ENCODE data around the gene C2.

The C2 gene

DNA sequence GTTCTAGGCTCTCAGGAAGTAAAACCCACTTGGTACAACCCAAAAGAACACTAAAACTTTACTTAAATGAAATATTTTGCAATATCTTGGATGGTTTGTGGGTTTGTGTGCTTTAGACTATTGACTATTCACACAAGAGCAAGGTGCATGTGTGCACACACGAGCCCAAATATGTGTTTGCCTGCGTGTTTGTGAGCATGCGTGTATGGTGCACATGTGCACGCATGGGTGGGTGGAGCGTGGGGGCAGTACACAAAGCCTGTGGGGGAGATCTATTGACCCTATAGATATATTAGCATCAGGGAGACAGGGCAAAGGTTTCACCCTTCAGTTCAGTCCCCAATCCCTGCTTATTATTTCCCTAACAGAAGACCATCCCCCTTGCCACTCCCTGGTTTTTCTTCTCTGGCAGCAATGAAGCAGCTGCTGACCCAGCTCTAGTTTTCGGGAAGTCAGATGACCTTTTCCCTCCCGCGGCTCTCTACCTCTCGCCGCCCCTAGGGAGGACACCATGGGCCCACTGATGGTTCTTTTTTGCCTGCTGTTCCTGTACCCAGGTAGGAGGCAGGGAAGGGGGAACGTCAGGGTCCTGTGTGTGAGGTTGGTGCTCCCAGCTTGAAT lies at the start of gene C2:
Gene C2, plus strand, starts transcription at position 476 of the 621 bp plus-strand sequence. Its CDS starts 36 bp downstream, at position 512.
- DNase-seq, result no peak

DNA sequence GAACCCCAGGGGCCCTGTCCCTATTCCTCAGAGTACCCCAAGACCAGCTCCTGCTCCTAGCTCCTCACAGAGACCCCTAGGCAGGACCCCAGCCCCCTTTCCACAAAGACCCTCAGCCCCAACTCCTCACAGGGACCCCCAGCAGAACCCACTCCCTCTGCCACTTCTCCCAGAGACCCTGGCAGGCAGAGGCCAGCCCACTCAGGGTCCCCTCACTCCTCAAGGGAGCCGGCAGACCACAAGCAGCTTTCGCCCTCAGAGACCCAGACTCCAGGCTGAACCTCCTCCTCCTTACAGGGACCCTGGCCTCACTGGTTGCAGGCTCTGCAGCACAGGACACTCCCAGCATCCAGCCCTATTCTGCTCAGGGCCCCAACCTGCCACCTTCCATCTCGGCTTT lies 49.3 kb upstream of the C2 start:
- DNase-seq, result no peak

DNA sequence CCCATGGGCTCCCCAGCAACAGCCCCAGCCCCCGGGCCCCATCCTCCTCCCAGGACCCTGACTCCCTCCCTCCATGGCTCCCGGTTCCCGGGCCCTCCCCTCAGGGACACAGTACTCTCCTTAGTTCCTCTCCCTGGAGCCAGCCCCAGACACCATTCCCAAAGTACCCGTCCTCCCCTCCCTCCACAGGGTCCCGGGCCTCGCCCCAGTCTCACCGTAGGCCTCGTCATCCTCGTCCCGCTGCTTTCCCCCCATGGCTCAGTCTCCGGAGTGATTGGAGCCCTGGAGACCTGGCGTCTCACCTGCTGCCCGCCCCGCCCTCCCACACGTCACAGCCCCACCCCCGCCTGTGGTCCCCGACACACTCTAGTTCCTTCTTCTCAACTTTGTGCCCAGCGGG lies 48.8 kb upstream of the C2 start, which contains the start of gene SLC44A4:
Gene SLC44A4, minus strand, starts transcription at position 272 of the 400 bp plus-strand sequence. Its CDS starts 17 bp downstream, at position 255.
- DNase-seq, result no peak

DNA sequence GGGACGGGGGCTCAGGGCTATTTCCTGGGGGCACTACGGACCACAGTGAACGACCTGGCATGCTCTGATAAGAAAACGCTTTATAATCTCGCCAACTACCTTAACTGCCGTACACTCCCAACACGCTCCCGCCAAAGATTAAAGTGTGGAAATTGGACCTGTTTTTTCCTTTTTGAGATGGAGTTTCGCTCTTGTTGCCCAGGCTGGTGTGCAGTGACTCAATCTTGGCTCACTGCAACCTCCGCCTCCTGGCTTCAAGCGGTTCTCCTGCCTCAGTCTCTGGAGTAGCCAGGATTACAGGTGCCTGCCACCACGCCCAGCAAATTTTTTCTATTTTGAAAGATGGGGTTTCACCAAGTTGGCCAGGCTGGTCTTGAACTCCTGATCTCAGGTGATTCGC lies 48.4 kb upstream of the C2 start:
- no peak for DNase-seq

DNA sequence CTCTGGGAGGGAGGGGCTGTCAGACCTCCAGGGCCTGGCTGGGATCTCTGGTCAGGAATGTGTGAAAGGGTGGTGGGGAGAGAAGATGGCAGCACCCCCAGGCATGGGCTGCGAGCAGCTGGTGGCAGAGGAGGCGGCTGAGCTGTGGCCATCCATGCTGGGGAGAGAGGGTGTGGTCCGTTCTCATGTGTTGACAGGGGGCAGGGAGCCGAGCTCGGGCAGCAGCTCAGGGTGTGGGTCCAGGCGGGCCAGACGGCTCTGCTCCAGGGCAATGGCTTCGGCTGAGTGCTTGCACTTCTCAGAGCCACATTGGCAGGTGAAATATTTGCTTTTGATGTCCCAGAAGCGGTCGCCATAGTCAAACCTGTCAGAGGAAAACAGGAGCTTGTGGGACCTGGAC lies 47.6 kb upstream of the C2 start:
- no peak for DNase-seq

DNA sequence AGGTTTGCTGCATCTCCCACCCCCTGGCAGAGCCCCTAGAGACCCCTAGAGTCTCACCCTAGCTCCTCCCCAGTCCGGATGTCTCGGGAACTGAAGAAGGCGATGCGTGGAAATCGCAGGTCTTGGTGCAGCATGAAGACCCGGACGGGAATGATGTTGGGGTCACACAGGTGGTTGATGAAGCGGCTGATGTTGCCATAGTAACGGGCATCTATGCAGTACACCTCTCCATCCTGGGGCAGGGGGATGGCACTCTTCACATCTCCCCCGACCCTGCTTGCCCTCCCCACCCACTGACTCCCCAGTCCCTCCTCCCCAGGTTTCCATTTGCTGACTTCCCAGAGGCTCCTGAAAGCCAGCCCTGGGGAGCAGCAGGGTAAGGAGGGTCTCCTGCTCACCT lies 46.9 kb upstream of the C2 start:
- no peak for DNase-seq

DNA sequence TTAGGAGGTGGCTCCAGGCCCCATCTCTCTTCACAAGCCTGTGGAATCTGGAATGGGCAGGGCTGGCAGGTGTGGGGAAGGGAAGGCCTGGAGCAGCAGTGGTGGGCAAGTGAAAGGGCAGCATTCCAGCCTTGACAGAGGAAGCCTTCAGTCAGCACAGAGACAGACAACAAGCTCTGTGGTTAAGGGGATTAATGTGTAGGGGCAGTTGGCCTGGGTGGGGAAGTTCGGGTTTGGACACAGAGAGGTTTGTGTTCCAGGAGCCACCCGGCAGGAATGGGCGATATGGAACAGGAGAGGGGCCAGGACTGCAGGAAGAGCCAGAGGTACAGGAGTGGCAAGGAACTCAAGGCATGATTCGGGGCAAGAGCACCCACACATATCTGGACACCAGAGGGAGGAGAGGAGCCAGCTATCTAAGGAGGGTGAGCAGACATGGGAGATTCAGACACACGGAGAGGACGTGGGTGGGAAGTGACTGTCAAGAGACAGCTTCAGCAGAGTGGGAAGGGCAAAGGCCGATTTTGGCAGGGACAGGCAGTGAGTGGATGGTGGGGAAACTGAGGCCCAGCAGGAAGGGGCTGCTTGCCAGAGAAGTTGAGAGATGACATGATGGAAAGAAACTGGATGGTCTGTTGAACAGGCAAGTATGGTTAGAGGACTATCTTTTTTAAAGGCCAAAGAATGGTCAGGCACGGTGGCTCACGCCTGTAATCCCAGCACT lies 46.2 kb upstream of the C2 start:
- no peak for DNase-seq

DNA sequence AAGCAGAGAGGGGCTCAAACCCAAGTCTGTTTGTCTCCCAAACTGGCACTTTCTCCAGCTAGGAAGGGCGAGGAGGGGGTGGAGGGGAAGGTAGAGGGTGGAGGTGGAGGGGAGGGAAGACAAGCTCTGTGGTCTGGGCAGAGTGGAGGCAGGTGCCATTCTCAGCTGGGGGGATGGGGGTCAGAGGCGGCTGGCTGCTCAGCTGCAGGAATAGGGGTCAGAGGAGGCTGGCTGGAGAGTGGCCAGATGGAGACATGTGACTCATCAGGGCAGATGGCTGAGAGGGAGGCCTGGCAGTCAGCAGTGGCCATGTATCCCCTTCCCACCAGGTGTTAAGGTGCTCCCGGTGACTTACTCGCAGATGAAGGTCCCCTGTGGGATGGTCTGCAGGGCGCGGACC lies 45.2 kb upstream of the C2 start:
- no peak for DNase-seq

DNA sequence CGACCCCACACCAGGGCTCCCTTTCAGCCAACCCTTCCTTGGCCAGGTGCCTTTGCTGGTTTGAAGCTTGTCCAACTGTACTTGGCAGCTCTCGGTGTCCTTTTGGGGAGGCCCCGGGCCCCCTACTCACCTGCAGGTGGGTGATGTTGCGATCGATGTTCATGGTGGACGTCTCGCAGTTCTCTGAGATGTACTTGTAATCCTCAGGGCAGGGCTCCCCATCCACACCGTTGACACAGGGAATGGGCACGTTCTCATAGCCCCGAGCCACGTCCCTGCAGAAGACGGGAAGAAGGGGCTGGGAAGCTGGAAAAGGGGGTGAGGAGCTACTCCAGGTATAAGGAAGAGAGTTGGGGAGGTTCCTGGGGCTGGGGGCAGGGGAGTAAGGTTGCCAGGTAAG lies 43.8 kb upstream of the C2 start:
- DNase-seq, result no peak

DNA sequence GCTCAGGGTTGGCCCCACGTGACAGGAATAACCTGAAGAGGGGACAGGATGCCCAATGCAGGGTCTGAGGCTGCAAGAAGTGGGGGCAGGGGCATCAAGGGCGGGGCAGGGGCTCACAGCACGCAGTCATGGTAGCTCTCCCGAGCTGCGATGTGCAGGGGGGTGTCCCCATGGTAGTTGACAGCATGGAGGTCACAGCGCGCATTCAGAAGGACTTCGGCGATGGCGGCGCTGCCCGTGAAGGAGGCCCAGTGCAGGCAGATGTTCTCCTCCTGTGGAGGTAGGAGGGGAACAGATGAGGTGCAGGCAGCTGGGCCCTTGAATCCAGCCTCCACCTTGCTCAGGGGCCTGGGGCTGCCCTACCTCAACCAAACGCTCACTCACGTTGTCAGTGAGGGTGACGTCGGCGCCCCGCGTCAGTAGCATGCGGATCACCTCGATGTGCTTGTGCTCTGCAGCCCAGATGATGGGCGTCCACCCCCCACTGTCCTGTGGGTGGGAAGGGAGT lies 42.9 kb upstream of the C2 start:
- no peak for DNase-seq

DNA sequence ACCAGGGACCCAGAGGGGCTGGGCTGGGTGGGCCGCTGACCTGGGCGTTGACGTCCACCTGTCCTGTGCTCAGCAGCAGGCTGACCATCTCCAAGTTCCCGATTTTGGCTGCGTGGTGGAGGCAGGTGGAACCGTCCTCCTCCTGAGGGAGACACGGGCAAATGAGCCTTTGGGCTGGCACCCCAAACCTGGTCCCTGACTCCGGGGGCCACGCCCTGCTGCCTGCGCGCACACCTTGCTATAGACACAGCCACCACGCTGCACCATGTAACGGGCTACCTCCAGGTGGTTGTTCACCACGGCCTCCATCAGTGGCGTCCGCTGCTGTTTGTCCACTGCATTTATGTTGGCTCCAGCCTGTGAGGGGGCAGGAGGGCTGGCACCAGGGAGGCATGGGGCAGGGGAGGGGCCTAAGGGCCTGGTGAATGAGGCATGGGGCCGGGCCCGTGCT lies 41.0 kb upstream of the C2 start:
- no peak for DNase-seq

DNA sequence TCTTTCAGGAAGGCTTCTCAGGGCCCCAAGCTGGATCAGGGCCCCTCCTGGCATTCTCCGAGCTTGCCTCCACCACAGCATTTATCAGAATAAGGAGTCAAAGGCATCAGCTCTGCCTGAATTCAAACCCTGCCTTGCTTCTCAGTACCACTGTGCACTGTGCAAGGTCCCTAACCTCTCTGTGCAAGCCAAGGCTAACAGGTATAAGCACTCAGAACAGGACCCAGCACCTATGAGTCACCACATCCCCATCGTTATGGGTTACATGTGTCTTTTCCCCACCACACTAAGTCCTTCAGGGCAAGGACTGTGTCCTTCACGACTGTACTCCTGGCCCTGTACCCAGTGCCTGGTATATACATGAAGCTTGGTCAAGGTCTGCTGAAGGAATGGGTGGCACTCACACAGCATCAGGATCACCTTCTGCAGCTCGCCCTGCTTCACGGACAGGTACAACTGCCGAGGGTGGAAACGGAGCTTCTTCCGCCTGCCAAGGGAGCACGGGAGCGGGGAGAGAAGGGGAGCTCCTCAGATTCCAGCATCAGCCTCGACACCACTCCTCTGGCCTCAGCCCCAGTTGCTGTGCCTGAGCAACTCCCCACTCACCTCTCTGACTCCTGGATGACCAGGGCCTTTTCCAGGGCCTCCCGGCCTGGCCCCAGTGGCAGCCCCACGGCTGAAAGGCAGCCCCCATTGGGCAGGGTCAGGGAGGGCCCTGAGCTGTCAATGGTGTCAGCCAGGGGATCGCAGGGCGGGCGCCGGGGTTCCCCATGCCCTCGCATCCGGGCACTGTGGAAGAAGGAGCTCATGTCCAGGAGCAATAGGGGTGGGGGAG lies 40.1 kb upstream of the C2 start:
- DNase-seq, result no peak

DNA sequence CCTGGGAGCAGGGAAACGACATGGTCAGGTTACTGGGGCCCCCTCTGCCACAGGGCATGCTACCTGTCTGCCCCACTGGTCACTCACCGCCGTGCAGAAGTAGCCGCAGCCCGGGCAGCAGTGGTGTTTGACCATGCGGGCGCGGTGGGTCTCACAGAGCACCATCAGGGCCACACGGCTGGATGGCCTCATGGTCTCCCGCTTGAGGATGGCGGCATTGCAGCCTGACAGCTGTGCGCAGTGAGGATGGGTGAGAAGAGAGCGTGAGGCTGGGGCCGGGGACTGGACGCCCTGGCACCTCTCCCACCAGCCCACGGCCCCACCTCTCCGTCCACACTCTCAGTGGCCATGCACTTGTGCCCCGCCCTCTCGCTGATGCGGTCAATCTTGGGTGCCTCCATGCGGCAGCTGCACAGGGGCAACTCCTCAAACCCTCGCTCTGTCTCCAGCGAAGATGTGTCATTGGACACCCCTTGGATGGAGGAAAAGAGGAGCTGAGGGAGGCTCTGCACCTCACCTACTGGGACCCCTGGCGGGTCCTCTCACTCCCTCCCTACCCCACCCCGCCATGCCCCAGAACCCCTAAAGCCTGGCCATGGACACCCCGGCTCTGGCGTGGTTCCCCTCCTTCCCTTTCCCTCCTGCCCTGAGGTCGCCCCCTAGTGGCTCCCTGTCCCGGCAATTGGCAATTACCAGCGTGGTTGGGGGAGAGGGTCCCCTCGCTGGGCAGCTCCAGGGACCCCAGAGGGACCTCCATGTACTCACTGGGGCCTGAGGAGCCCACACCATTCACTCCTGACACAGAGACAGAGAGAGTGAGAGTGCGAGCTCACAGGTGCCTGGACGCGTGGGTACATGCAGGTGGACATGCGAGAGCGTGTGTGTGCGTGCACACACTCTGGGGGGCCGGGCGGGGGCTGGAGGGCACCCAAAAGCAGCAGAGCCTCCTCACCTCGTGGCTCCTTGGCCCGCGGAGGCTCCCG lies 39.0 kb upstream of the C2 start:
- DNase-seq, result peak; percentile 54

DNA sequence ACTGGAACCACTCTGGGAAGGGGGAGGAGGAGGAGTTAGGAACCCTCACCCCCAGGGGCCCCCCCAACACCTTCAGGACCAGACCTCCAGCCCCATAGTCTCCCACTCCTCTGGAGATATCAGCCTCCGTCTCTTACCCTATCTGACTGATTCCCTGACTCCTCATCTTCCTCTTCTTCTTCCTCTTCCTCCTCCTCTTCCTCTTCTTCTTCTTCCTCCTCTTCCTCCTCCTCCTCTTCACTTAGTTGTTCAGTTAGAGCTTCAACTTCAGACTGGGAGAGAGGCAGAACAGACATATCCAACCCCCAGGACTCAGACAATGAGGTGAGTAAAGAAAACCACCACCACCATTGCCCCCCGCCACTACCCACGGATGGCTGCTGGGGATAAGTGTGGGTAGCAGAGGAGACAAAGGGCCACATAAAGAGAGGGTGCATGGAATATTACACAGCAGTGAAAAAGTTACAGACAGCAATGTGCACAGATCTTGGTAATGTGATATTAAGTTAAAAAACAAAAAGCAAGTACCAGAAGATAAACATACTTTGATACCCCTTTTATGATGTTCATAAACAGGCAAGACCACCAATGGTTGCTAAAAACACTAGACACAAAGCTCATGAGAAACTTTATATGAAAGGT lies 38.1 kb upstream of the C2 start:
- no peak for DNase-seq

DNA sequence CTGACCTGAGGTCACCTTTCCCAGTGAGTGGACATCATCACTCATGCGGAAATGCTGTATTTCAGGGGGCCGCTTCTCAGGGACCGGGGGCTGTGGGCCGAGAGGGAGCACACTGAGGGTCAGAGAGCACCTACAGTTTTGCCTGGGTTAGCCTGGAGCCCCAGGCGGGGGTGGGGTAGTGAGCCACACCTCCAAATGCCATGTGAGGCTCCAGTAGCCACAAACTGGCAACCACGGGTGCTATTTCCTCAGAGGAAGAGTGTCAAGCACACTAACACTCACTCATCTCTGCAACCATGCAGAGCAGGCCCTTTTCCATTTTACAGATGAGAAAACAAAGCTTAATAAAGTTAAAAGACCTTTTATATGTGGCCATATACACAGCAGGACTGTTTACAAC lies 34.7 kb upstream of the C2 start:
- DNase-seq, result no peak

DNA sequence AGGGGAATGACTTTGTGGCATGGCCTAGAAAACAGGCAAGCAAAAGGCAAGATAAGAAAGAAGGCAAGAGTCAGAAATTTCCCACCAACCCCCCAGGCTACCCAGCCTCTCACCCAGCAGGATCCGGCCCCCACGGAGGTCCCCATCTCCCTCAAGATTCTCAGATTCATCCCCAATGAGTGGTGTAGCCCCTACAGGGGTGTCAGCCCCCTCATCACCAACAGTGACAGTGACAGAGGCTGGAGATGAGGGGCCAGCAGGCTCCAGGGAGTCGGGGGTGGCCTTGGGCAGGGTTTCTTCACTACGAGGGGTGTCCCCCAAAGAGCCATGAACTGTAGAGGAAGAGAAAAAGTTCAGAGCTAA lies 31.0 kb upstream of the C2 start:
- no peak for DNase-seq

DNA sequence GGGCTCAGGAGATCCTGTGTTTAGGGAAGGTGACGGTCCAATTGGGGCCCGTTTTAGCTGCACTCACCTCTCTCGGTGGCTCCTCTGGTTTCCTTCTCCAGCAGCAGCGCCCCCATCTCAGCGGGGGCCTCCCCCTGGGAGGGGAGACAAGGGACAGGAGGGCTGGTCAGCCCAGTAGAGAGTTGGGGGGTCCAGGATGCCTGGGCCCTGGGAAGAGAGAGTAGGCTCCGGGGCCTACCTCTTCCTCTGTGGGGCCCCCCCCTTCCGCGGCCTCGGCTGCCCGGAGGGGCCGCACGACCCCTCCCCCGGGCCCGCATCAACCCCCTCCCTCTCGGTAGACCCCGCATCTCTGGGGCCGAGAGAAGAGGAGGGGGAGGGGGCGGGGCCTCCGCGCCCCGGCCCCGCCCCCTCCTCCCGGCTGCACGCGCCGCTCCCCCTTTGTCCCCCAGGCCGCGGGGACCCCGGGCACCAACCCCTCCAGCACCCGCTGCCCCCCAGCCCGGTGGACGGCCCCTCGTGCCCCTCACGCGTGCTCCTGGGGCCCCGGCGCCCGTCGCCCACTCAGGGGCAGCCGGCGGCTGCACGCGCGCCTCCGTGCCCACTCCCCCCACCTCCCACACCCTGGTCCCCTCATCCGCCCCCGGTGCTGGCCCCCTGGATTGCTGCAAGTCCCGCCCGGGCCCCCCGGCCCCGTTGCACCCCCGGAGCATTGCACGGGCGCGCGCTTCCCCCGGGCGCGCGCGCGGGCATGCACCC lies 30.5 kb upstream of the C2 start:
- DNase-seq, result peak; percentile 12

DNA sequence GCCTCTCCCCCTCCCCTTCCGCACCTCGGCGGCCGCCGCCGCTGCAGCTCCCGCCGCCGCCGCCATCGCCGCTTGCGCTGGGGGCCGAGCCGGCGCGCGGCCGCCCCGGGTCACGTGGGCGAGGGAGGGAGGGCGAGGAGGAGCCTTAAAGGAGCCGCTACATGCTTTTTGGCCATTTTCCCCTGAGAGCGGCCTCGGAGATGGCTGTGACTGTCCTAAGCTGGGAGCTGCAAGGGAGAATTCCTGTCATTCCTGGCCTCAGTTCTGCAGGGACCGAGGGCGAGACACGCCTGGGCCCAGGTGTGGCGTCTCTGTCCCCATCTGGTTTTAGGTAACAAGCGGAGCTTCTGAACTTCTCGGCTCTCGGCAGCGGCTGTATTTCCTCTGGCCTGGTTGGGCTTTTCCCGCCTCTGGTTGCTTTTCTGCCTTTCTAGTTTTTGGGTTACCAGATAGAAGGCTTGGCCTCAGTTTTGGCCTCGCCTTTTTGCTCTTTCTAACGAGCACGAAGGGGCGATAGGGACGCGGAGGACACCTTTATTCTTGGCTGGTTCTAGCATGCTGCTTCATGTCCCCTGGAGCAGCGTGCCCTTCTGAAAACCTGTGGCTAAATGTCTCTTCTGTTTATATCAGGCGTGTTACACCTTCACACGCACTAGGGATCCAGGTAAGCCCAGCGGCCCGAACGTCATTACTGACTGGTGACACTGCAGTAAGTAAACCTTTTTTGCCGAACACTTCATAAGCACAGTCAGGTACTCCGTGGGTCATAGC lies 29.7 kb upstream of the C2 start, which contains the start of gene EHMT2:
Gene EHMT2, minus strand, starts transcription at position 87 of the 771 bp plus-strand sequence. Its CDS starts 21 bp downstream, at position 66.
- DNase-seq, result peak; percentile 87

DNA sequence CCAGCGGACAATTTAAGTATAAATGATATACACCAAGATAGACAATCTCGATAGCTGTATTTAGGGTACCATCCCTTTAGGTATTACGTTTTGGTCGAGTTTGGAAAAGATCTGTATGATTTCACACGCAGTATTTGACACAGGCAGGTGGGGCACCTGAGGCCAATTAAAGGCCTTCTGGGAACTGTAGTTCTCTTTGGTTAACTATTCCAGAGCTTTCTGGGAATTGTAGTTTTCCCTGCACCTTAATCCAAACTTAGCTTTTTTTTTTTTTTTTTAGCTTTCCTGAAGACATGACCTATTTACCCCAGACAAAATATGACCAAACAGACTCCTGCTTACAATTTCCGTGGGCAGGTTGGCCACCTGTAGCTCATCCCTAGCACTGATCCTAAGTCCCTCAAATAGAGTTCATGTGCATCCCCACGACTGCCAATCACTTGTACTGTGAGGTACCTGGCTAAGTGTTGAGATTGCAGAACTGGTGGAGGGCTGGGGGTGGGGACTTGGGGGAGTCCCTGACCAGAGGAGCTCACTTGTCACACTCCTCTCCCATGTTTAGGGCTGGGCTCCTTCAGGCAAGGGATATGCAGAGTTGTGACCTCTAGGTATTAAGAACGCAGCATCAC lies 29.0 kb upstream of the C2 start:
- peak; percentile 69 for DNase-seq

DNA sequence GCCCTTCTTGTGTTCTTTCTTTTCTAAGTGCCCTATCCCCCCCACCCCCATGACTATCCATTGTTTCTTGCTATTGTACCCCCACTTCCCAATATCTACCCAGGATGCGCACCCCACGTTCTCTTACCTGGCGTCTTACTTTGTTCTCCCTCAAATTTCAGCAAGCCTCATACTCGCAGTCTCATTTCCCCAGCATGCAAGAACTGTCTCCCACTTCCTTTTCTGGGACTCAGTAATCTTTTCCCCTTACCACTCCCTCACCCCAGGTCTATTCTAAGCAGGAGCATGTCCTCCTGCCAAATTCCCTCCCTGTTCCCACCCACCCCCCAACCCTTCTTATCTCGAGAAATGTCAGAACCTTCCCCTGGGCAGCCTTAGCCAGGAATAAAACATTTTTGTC lies 28.3 kb upstream of the C2 start:
- no peak for DNase-seq

Measured in CD4-positive, alpha-beta T cell treated with Interleukin-10 for 1 hour (primary cell).